GM23338 (cell line): ENCODE results near the gene PXMP4. TPM values are rescaled to one million over a fixed set of nuclear protein-coding genes. Genes with fewer than 3 reads are reported as not detected.

ENCODE experiments used
- ATAC-seq: fragments of 200-7000 bp; cut with Tn5 transposase; 3 replicates; pipeline ENCODE4 v1.9.1; 2020
- DNase-seq: peaks from one replicate; pipeline ENCODE4 v3.0.0-alpha.2; 2015; ENCODE audit warnings: low spot score
- H2AFZ ChIP-seq: fragments of 200-600 bp; sonication (generic); 2 replicates; pipeline ENCODE4 v1.8.0; 2016; ENCODE audit warnings: antibody characterized with exemption, mild to moderate bottlenecking, moderate library complexity
- H3F3A ChIP-seq: fragments of 200-600 bp; sonication (generic); replicated peaks from 2 replicates; pipeline ENCODE4 v1.8.0; 2017; ENCODE audit warnings: antibody characterized with exemption, mixed run types, low read depth
- H3K27ac ChIP-seq: fragments of 200-600 bp; sonication (generic); 2 replicates; pipeline ENCODE4 v1.6.1; 2016; ENCODE audit warnings: low read depth
- H3K27me3 ChIP-seq: fragments of 200-600 bp; sonication (generic); 2 replicates; pipeline ENCODE4 v1.8.0; 2016; ENCODE audit warnings: mild to moderate bottlenecking, mixed run types, moderate library complexity; ENCODE audit not compliant: insufficient read depth
- H3K36me3 ChIP-seq: fragments of 200-600 bp; sonication (generic); 2 replicates; pipeline ENCODE4 v1.8.0; 2016; ENCODE audit warnings: mild to moderate bottlenecking; ENCODE audit not compliant: insufficient read depth
- H3K4me1 ChIP-seq: fragments of 200-600 bp; sonication (generic); 2 replicates; pipeline ENCODE4 v1.8.0; 2016; ENCODE audit warnings: mild to moderate bottlenecking, moderate library complexity; ENCODE audit not compliant: insufficient read depth
- H3K4me2 ChIP-seq: fragments of 200-600 bp; sonication (generic); 2 replicates; pipeline ENCODE4 v1.7.1; 2017; ENCODE audit warnings: mixed run types
- H3K4me3 ChIP-seq: fragments of 200-600 bp; sonication (generic); 2 replicates; pipeline ENCODE4 v1.6.1; 2016; ENCODE audit warnings: mixed run types
- H3K79me2 ChIP-seq: fragments of 200-600 bp; sonication (generic); replicated peaks from 2 replicates; pipeline ENCODE4 v1.8.0; 2017; ENCODE audit warnings: mild to moderate bottlenecking; ENCODE audit not compliant: insufficient read depth
- H3K9me2 ChIP-seq: fragments of 200-600 bp; sonication (generic); 2 replicates; pipeline ENCODE4 v1.8.0; 2017; ENCODE audit not compliant: insufficient read depth
- H4K20me1 ChIP-seq: fragments of 200-600 bp; sonication (generic); replicated peaks from 2 replicates; pipeline ENCODE4 v1.8.0; 2017; ENCODE audit warnings: mild to moderate bottlenecking; ENCODE audit not compliant: insufficient read depth
- H3K27ac Mint-ChIP-seq: 2 replicates; pipeline ENCODE4 v1.8.0; 2020; ENCODE audit warnings: inconsistent platforms, mild to moderate bottlenecking, moderate library complexity, mixed read lengths
- H3K27me3 Mint-ChIP-seq: 3 replicates; pipeline ENCODE4 v1.8.0; 2022; ENCODE audit warnings: low read depth, mild to moderate bottlenecking, moderate library complexity, mixed read lengths, inconsistent platforms; ENCODE audit not compliant: insufficient read depth, poor library complexity
- H3K36me3 Mint-ChIP-seq: 3 replicates; pipeline ENCODE4 v1.8.0; 2021; ENCODE audit warnings: low read depth, mild to moderate bottlenecking, inconsistent platforms, moderate library complexity, mixed read lengths
- H3K4me1 Mint-ChIP-seq: 3 replicates; pipeline ENCODE4 v1.8.0; 2020; ENCODE audit warnings: mild to moderate bottlenecking, inconsistent platforms, mixed read lengths
- H3K4me3 Mint-ChIP-seq: 3 replicates; pipeline ENCODE4 v1.8.0; 2021; ENCODE audit warnings: moderate library complexity, mild to moderate bottlenecking, inconsistent platforms, mixed read lengths
- H3K9me3 Mint-ChIP-seq: 3 replicates; pipeline ENCODE4 v1.8.0; 2020; ENCODE audit warnings: moderate library complexity, mild to moderate bottlenecking, inconsistent platforms, mixed read lengths
- CTCF ChIP-seq, 2 experiments: fragments of 200-600 bp in 1 of 2; sonication (generic) in 1 of 2; conservative IDR thresholded peaks; 2 replicates each; pipeline versions ENCODE4 v1.5.1 to v1.6.1; 2016 to 2017; ENCODE audit warnings: antibody characterized with exemption in 2 of 2, low read depth in 2 of 2, mild to moderate bottlenecking in 2 of 2, moderate library complexity in 1 of 2
- EZH2 ChIP-seq: fragments of 200-600 bp; sonication (generic); IDR thresholded peaks from one replicate; pipeline ENCODE4 v1.8.0; 2017; ENCODE audit warnings: antibody characterized with exemption, mild to moderate bottlenecking, low read depth; ENCODE audit not compliant: unreplicated experiment
- JUNB ChIP-seq: IDR thresholded peaks from one replicate; pipeline ENCODE4 v1.6.1; 2016; ENCODE audit warnings: antibody characterized with exemption; ENCODE audit not compliant: unreplicated experiment
- NANOG ChIP-seq: IDR thresholded peaks from 2 replicates; pipeline ENCODE4 v1.6.1; 2016; ENCODE audit warnings: antibody characterized with exemption, borderline replicate concordance
- POLR2AphosphoS5 ChIP-seq: IDR thresholded peaks from 2 replicates; pipeline ENCODE4 v1.6.1; 2016; ENCODE audit warnings: antibody characterized with exemption, low read depth
- REST ChIP-seq: IDR thresholded peaks from one replicate; pipeline ENCODE4 v1.6.1; 2018; ENCODE audit warnings: antibody characterized with exemption; ENCODE audit not compliant: unreplicated experiment
- ZNF114 ChIP-seq: fragments of 250-450 bp; sonication (Bioruptor Pico); IDR thresholded peaks from 2 replicates; pipeline ENCODE4 v1.5.0; 2020; ENCODE audit warnings: mild to moderate bottlenecking, moderate library complexity
- ZNF331 ChIP-seq: fragments of 250-450 bp; sonication (Bioruptor Pico); IDR thresholded peaks from 2 replicates; pipeline ENCODE4 v1.5.0; 2020; ENCODE audit warnings: low read depth, mild to moderate bottlenecking, moderate library complexity
- ZNF462 ChIP-seq: fragments of 250-450 bp; sonication (Bioruptor Pico); IDR thresholded peaks from 2 replicates; pipeline ENCODE4 v1.5.0; 2020; ENCODE audit warnings: mild to moderate bottlenecking, moderate library complexity
- polyA plus RNA-seq: library from polyadenylated mRNA; unstranded; fragments of >200 nt; fragmentation: Nextera tagmentation; extraction: Ambion mirVana; gene quantifications from 2 replicates; pipeline ENCODE4 v1.2.1, GENCODE V29; 2016
- total RNA-seq: library from RNA; depleted of rRNA; stranded (reverse); fragments of >200 nt; shearing (Covaris generic); gene quantifications from 2 replicates; pipeline ENCODE4 v1.2.3, GENCODE V29; 2014

Gene PXMP4
- total and polyA plus RNA-seq, 2 experiments from 2014 or later, result 1.2 to 3.5 TPM

GRCh38 chr20:33713865-33714367 lies 6.2 kb downstream of the PXMP4 start:
- Mint-ChIP-seq H3K27ac (no peak overlapping the region; the same call in 1 of the 2 replicates), H3K36me3 (no peaks in the 10 kb centered on the region; the same call in 2 of the 3 replicates), H3K4me1 (peaks cover 16% of the 10 kb centered on the region), H3K9me3 (no peaks in the 10 kb centered on the region), H3K27me3 (peaks cover 6% of the 10 kb centered on the region), H3K4me3 (no peak overlapping the region)
- ATAC-seq (no peak), DNase-seq (no peak)
- Histone ChIP-seq H3K27ac (no peak overlapping the region), H3K4me3 (no peak overlapping the region), H3K9me2 (no peaks in the 10 kb centered on the region), H4K20me1 (no peaks in the 10 kb centered on the region), H3K4me2 (no peak overlapping the region), H3K36me3 (no peaks in the 10 kb centered on the region), H3K79me2 (no peaks in the 10 kb centered on the region), H3K4me1 (peaks cover 12% of the 10 kb centered on the region), H2AFZ (no peak overlapping the region), H3K27me3 (no peaks in the 10 kb centered on the region), H3F3A (0 out of 2 replicates have a peak, but pooled peaks cover 3% of the 10 kb centered on the region)
- TF ChIP-seq ZNF331 (no peak), CTCF (conservative IDR thresholded peaks at IDR 0.05; ENCODE audit: low read depth in 2 of 2) (no peak), REST (no peak), JUNB (no peak), POLR2AphosphoS5 (no peak), ZNF462 (CRISPR knock-in tag) (no peak), ZNF114 (no peak), EZH2 (no peak), NANOG (no peak)
